Neural progenitor cell (in vitro differentiated cells): ENCODE measurements around the gene DHRS3.

Experiments
- EZH2 ChIP-seq: fragments of 200-600 bp; sonication (generic); IDR thresholded peaks from 2 replicates; pipeline ENCODE4 v1.6.1; 2017; ENCODE audit warnings: antibody characterized with exemption, mild to moderate bottlenecking, moderate library complexity
- TF ChIP-seq, protein P1 (sequence below): fragments of 200-600 bp; sonication (generic); IDR thresholded peaks from 2 replicates; pipeline ENCODE4 v1.5.1; 2017; ENCODE audit warnings: antibody characterized with exemption, mild to moderate bottlenecking

DNA sequence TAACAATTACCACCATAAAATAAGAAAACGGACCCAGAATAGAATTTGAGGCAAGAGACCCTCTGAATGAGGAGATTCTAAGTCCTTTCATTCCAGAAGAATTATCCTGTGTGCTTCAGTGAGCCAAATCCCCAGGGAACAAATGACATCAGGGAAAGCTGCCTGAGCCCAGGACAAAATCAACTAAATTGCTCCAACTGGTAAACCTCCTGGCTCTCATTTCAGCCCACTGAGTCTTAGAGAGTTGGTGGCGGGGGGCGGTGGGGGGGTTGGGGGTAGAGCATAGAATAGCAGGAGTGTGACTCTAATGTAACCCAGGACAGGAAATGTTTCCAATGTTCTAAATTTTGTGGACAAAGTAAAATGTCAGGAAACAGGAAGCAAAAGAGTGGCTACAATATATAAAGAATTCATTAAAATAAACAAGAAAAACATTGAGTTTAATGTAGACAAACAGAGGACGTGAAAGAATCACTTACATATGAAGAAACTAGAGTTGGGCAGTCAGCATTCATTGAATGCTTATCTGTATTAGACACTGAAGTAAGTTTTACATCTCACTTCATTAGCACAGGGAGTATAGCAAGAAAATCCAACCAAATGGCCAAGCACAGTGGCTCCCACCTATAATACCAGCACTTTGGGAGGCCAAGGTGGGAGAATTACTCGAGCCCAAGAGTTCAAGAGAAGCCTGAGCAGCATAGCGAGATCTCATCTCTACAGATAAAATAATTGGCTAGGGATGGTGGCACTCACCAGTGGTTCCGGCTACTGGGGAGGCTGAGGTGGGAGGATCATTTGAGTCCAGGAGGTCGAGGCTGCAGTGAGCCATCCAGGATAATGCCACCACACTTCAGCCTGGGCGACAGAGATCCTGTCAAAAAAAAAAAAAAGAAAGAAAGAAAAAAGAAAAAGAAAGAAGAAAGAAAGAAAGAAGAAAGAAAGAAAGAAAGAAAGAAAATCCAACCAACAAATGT, 75.1 kb downstream of the DHRS3 start:
- no peak for TF ChIP-seq EZH2
- TF ChIP-seq, protein P1, sequence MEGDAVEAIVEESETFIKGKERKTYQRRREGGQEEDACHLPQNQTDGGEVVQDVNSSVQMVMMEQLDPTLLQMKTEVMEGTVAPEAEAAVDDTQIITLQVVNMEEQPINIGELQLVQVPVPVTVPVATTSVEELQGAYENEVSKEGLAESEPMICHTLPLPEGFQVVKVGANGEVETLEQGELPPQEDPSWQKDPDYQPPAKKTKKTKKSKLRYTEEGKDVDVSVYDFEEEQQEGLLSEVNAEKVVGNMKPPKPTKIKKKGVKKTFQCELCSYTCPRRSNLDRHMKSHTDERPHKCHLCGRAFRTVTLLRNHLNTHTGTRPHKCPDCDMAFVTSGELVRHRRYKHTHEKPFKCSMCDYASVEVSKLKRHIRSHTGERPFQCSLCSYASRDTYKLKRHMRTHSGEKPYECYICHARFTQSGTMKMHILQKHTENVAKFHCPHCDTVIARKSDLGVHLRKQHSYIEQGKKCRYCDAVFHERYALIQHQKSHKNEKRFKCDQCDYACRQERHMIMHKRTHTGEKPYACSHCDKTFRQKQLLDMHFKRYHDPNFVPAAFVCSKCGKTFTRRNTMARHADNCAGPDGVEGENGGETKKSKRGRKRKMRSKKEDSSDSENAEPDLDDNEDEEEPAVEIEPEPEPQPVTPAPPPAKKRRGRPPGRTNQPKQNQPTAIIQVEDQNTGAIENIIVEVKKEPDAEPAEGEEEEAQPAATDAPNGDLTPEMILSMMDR: no peak
